ENCODE measurements around the gene EARS2. TPM values are rescaled to one million over a fixed set of nuclear protein-coding genes. Genes with fewer than 3 reads are reported as not detected.

EARS2 gene
- total RNA-seq, 2 experiments from 2014 or later, result 11.0 to 11.2 TPM

DNA sequence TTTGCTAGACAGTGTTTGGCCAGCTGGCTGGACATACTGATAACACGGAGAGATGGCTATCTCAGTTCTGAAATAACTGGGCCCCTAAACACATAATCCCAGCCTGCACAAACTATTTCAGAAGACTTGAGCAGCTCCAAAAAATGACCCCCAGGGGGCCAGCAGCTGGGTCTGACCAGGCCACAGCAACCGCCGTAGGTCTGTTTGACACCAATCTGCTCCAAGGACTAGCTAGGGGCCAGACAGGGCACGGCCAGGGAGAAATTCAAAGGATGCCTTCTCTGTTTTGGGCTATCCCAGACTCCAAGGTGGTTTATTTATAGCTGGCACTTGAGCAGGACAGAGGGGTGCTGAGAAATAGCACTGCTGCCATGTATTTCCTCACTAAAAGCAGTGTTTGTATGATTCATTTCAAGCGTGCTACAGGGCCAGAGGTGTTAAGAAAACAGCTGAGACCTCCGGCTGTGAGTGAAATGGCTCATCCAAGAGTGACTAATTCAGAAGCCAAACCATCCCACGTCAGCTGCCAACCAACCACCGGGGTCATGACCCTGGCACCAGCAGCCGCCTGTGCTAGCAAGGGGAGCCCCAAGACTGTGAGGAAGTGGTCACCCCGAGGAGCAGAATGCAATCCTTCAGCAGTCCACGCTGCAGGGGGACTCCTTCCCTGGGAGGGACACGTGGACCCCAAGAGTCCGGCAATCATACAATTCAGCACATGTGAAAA is 52.5 kb downstream of the EARS2 start:
- Mint-ChIP-seq H3K9me3 (peaks cover 1% of the 10 kb centered on the region), H3K4me1 (peaks cover 57% of the 10 kb centered on the region), H3K36me3 (peaks cover 22% of the 10 kb centered on the region), H3K27me3 (no peaks in the 10 kb centered on the region), H3K27ac (peak overlapping the region; percentile 71), H3K4me3 (peak overlapping the region; percentile 35)
- DNase-seq, result peak; percentile 56
- POLR2A ChIA-PET, result interaction anchor here (0.6 to 2.1 kb wide), 4 partner anchors 10 to 47 kb away, joined by 3 to 8 read pairs (median 4); no protein-coding TSS in a partner anchor
- peak; percentile 83 for ATAC-seq (ENCODE audit: low read depth)

DNA sequence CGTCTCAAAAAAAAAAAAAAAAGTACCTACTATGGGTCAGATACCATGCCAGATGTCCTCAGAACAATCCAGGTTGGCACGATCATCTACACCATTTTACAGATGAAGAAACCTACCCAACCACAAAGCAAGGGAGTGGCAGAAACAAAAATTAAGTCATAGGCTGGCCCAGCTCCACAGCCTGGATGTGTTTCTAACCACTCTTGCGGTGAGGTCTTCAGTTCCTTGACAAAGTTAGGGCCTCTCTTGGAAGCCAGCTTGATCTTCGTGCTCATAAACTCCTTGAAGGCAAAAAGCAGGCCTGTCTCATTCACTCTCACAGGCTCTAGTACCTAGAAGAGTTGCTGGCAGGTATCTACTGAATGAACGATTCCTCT is 53.1 kb downstream of the EARS2 start:
- H3K27ac Mint-ChIP-seq, result peak overlapping the region; percentile 71
- ATAC-seq (ENCODE audit: low read depth), result no peak

DNA sequence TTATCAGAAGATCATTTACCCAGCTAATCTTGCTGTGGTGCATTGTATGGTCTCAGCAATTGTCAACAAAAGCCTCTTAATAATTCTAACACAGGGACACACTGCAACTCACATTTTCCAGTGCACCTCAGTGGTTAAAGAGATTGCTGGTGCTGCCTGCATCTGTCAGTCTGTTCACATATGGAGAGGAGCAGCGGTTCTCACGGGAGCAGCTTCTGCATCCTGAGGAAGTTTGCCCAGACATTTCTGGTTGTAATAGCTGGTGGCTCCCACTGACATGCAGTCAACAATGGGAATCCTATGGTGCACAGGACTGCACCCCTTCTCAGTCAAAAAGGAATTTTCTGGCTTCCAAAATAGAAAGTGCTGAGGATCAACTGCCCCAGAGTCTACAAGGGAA is 54.7 kb downstream of the EARS2 start:
- Mint-ChIP-seq H3K4me3 (no peak overlapping the region), H3K27ac (no peak overlapping the region), H3K36me3 (peaks cover 7% of the 10 kb centered on the region), H3K4me1 (peaks cover 46% of the 10 kb centered on the region), H3K9me3 (no peaks in the 10 kb centered on the region), H3K27me3 (no peaks in the 10 kb centered on the region)
- POLR2A ChIA-PET, result no interaction called here
- DNase-seq, result no peak
- no peak for ATAC-seq (ENCODE audit: low read depth)

More for the DNA sequence above, 53.1 kb downstream of the EARS2 start:
- H3K9me3 Mint-ChIP-seq, result peaks cover 1% of the 10 kb centered on the region
- H3K36me3 Mint-ChIP-seq, result peaks cover 16% of the 10 kb centered on the region
- H3K4me3 Mint-ChIP-seq, result peak overlapping the region; percentile 35
- no peak for DNase-seq
- POLR2A ChIA-PET, result interaction anchor here (1.1 to 2.1 kb wide), 2 partner anchors 11 to 20 kb away, joined by 3 to 8 read pairs; no protein-coding TSS in a partner anchor
- peaks cover 51% of the 10 kb centered on the region for H3K4me1 Mint-ChIP-seq
- H3K27me3 Mint-ChIP-seq, result no peaks in the 10 kb centered on the region

DNA sequence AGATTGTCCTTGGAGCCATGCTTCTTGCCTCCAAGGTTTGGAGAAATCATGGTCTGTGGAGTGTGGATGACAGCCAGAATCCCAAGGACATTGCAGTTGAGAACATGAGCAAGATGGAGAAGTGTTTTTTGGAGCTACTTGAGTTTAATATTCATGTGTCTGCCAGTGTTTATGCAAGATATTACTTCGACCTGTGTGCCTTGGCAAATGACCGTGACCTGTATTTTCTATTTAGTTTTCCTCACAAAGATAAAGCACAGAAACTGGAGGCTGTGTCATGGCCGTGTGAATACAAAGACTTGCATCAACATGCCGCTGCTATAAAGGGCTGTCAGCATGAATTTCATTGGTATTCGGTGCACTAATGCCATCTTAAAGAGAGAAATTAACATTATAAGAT is 55.9 kb downstream of the EARS2 start:
- Mint-ChIP-seq H3K4me1 (peaks cover 45% of the 10 kb centered on the region), H3K27ac (no peak overlapping the region), H3K9me3 (no peaks in the 10 kb centered on the region), H3K27me3 (no peaks in the 10 kb centered on the region), H3K36me3 (peaks cover 7% of the 10 kb centered on the region), H3K4me3 (no peak overlapping the region)
- ATAC-seq (ENCODE audit: low read depth), result no peak
- DNase-seq, result no peak
- POLR2A ChIA-PET, result no interaction called here

DNA sequence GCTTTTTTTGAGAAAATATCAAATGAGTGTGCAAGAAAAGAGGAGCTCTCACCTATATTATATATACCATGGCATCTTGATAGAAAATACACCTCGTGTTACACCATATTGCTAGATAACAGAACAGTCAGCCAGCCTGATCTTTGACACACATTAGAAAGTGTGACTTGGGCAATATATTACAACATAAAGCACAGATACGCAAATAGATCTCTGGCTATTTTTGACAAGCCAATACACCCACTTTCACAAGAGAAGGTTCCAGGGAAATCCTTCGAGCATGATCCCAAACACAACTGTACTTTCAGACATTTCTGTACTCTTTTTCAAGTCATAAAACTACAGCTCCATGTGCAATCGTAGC is 56.3 kb downstream of the EARS2 start:
- peaks cover 3% of the 10 kb centered on the region for H3K36me3 Mint-ChIP-seq
- H3K27ac Mint-ChIP-seq, result no peak overlapping the region
- POLR2A ChIA-PET, result no interaction called here
- no peaks in the 10 kb centered on the region for H3K9me3 Mint-ChIP-seq
- H3K4me1 Mint-ChIP-seq, result peaks cover 41% of the 10 kb centered on the region
- ATAC-seq (ENCODE audit: low read depth), result no peak
- H3K4me3 Mint-ChIP-seq, result no peak overlapping the region
- DNase-seq, result no peak
- no peaks in the 10 kb centered on the region for H3K27me3 Mint-ChIP-seq

DNA sequence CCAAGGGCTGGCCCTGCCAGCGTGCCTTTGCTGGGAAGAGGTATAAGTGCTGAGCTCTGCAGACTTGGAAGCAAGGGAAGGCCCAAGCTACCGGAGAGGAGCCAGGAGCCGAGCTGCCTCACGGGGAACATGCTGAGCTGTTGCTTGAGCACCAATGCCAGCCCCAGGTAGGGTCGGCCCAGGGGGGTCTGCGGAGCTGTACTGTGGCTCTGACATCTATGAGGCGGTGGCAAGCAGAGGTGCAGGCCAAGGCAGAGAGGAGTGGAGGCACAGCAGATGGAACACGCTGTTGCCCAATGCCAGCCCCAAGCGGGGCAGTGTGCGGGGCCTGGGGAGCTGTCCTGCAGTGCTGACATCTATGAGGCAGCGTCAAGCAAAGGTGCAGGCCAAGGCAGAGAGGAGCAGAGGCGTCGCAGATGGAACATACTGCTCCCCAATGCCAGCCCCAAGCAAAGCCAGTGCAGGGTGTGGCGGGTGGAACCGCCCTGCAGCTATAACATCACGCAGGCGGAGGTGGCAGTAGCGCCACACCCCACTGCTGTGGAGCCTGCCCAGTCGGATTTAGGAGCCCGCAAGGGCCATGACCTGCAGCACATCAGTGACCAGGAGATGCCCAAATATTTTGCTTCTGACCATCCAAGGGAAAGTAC is 56.8 kb downstream of the EARS2 start:
- POLR2A ChIA-PET, result no interaction called here
- Mint-ChIP-seq H3K9me3 (no peaks in the 10 kb centered on the region), H3K4me1 (peaks cover 39% of the 10 kb centered on the region), H3K36me3 (peaks cover 3% of the 10 kb centered on the region), H3K27me3 (no peaks in the 10 kb centered on the region), H3K4me3 (no peak overlapping the region), H3K27ac (no peak overlapping the region)
- DNase-seq (no peak), ATAC-seq (ENCODE audit: low read depth) (no peak)

DNA sequence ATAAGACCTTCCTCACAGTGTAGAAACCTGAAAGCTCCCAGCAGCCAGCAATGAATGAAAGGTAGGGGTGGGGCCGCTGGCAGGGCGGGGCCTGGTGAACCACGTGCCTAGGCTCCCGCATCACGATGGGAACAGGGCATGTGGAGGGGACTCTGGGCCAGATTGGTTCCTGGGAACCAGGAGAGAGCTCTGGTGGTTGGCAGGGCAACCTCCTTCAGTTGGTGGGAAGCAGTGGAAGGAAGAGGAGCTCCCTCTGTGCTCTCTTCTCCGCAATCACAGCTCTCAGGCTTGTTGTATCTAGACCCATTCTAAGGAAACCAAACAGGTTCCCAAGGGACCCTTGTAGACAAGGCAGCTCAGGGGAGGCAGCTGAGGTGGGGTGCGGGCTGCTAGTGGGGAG is 57.3 kb downstream of the EARS2 start:
- no peaks in the 10 kb centered on the region for H3K27me3 Mint-ChIP-seq
- no peak overlapping the region for H3K4me3 Mint-ChIP-seq
- ATAC-seq (ENCODE audit: low read depth) (no peak), DNase-seq (no peak)
- peaks cover 3% of the 10 kb centered on the region for H3K36me3 Mint-ChIP-seq
- H3K27ac Mint-ChIP-seq, result no peak overlapping the region
- H3K9me3 Mint-ChIP-seq, result no peaks in the 10 kb centered on the region
- H3K4me1 Mint-ChIP-seq, result peaks cover 35% of the 10 kb centered on the region
- POLR2A ChIA-PET, result no interaction called here

DNA sequence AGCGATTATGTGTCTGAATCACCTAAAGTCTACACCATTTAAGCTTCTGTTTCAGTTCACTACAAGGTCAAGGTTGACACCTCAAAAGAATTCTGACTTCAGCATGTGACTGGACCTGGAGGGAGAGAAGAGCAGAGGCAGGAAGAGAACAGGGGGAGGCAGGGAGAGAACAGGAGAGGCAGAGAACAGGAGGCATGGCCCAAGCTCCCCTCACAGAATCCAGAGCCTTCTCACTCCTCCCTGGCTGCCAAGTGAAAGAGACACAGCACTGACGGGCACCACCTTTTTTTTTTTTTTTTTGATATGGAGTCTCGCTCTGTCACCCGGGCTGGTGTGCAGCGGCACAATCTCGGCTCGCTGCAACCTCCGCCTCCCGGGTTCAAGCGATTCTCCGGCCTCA is 58.3 kb downstream of the EARS2 start:
- Mint-ChIP-seq H3K9me3 (no peaks in the 10 kb centered on the region), H3K4me1 (peaks cover 26% of the 10 kb centered on the region), H3K4me3 (no peak overlapping the region), H3K36me3 (peaks cover 3% of the 10 kb centered on the region), H3K27ac (peak overlapping the region; percentile 3), H3K27me3 (no peaks in the 10 kb centered on the region)
- no peak for ATAC-seq (ENCODE audit: low read depth)
- POLR2A ChIA-PET, result no interaction called here
- no peak for DNase-seq

DNA sequence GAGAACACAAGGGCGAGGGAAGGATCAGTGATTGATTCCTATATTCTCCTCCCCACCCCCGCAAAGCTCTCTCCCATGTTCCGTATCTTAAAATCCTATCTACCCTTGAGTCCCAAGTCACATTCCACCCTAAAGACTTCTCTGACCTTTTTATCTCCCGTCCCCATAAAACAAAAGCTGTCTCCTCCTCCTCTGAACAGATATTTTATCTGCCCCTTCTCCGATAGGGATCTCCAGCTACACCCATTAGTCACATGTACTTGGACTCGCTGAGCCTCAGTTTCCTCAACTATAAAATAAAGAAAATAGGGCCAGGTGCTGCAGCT is 59.6 kb downstream of the EARS2 start:
- H3K27ac Mint-ChIP-seq, result peak overlapping the region; percentile 44
- peaks cover 17% of the 10 kb centered on the region for H3K4me1 Mint-ChIP-seq
- no peaks in the 10 kb centered on the region for H3K9me3 Mint-ChIP-seq
- peaks cover 8% of the 10 kb centered on the region for H3K36me3 Mint-ChIP-seq
- no peak for ATAC-seq (ENCODE audit: low read depth)
- no peaks in the 10 kb centered on the region for H3K27me3 Mint-ChIP-seq
- POLR2A ChIA-PET, result no interaction called here
- DNase-seq, result no peak
- no peak overlapping the region for H3K4me3 Mint-ChIP-seq

DNA sequence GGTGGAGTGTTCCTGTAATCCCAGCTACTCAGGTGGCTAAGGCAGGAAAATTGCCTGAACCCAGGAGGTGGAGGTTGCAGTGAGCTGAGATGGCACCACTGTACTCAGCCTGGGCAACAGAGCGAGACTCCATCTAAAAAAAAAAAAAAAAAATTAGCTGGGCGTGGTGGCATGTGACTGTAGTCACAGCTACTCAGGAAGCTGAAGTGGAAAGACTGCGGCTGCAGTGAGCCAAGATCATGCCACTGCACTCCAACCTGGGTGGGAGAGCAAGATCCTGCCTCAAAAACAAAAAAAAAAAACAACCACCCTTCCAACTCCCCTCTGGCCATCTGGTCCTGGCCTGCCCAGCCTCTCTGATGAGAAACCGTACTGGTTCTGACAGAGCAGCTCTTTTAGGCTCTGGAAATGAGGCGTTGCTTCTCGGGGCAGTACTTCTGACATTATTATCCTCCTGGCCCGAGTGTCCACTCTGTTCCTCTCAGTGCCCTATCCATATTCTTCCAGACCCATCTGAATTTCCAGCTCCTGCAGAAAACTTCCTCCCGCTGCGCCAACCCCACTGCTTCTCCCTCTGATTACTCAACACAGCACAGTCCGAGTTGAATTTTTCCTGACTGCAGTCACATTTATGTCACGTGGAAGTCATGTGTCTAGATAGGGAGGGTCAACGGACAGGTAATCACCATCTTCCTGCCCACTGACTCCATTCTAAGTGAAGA is 60.2 kb downstream of the EARS2 start:
- POLR2A ChIA-PET, result interaction anchor here (1.1 kb wide), 1 partner anchor 17 kb away, joined by 6 read pairs; no protein-coding TSS in a partner anchor
- DNase-seq (no peak), ATAC-seq (ENCODE audit: low read depth) (peak; percentile 45)
- H3K9me3 Mint-ChIP-seq, result no peaks in the 10 kb centered on the region
- H3K4me3 Mint-ChIP-seq, result peak overlapping the region; percentile 14
- peak overlapping the region; percentile 44 for H3K27ac Mint-ChIP-seq
- peaks cover 14% of the 10 kb centered on the region for H3K4me1 Mint-ChIP-seq
- peaks cover 8% of the 10 kb centered on the region for H3K36me3 Mint-ChIP-seq
- no peaks in the 10 kb centered on the region for H3K27me3 Mint-ChIP-seq

DNA sequence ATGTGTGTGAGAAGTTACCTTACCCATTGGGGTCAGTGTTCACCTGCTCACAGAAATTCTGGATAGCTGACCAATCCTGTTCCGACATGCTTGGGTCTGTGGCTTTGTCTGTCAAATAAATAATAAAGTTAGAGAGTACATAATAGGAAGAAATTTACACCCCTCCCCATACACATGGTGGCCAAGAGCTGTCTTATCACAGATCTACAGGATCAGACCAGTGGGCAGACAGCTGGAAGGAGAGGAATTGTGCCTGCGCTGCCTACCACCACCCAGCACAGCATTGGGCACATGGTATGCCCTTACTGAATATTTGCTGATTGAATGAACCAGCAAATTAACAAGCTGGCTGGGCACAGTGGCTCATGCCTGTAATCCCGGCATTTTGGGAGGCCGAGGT is 61.5 kb downstream of the EARS2 start:
- H3K9me3 Mint-ChIP-seq, result no peaks in the 10 kb centered on the region
- peak overlapping the region; percentile 25 for H3K27ac Mint-ChIP-seq
- DNase-seq, result no peak
- peaks cover 15% of the 10 kb centered on the region for H3K36me3 Mint-ChIP-seq
- H3K27me3 Mint-ChIP-seq, result no peaks in the 10 kb centered on the region
- ATAC-seq (ENCODE audit: low read depth), result no peak
- peaks cover 12% of the 10 kb centered on the region for H3K4me1 Mint-ChIP-seq
- H3K4me3 Mint-ChIP-seq, result no peak overlapping the region
- POLR2A ChIA-PET, result no interaction called here

DNA sequence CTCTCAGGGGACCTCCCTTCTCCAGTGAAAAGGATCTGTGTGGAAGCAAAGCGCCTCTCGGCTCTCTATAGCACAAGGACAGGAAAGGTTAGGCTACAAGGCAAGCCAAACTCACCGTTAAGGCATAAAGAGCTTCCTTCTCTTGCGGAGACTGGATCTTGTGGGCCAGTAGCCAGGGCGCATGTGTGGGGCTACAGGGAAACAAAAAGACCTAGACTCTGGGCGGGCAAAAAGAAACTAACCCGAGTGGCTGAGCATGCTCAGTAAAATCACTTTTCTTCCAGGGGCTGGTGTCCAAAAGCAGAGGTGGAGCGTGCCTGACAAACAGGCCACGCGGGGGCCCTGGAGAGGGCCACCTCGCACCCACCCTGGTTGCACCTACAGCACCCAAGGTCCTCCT is 63.0 kb downstream of the EARS2 start:
- peaks cover 23% of the 10 kb centered on the region for H3K36me3 Mint-ChIP-seq
- no peak for ATAC-seq (ENCODE audit: low read depth)
- no peak overlapping the region for H3K4me3 Mint-ChIP-seq
- POLR2A ChIA-PET, result no interaction called here
- DNase-seq, result no peak
- H3K27ac Mint-ChIP-seq, result no peak overlapping the region
- no peaks in the 10 kb centered on the region for H3K27me3 Mint-ChIP-seq
- H3K9me3 Mint-ChIP-seq, result no peaks in the 10 kb centered on the region
- peaks cover 10% of the 10 kb centered on the region for H3K4me1 Mint-ChIP-seq

DNA sequence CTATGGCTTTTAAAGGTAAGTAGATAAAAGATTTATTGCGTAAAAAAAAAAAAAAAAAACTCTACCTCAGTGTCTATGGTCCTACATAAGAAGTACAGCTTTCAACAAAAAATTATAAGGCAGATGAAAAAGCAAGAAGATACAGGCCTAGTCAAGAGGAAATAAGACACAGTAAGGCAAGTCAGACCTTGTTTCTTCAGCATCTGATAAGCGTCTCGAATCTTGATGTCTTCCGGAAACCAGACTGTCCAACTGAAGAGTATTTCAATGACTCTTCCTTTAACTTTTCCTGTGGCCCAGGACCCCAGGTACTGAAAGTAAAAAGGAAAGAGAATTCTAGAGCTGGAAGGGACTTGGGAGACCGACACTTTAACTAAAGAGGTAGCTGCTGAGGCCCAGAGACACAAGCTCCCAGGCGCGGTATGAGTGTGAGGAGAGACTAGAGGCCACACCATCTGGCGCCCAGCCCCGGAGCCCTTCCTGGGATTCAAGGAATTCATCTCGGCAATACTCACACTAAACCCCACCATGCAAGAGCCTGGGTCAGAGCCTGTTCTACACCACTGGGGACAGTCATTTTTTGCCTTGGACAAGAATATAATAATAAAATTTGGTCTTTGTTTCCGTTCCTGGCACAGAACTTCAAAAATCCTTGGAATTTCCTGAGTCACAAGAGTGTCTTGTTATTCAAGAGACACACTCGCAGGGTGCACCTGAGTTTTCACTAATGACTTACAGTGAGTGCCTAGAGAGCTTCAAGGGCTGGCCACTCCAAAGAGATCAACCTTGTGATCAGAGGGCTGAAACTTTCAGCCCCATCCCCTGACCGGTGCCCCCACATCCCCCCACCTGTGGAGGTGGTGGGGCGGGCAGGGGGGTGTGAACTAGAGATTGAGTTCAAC is 65.4 kb downstream of the EARS2 start:
- no peaks in the 10 kb centered on the region for H3K27me3 Mint-ChIP-seq
- no peak for ATAC-seq (ENCODE audit: low read depth)
- POLR2A ChIA-PET, result interaction anchor here (0.6 to 0.7 kb wide), 2 partner anchors 32 to 109 kb away, joined by 3 to 5 read pairs; no protein-coding TSS in a partner anchor
- no peaks in the 10 kb centered on the region for H3K9me3 Mint-ChIP-seq
- H3K27ac Mint-ChIP-seq, result no peak overlapping the region
- no peak overlapping the region for H3K4me3 Mint-ChIP-seq
- no peaks in the 10 kb centered on the region for H3K4me1 Mint-ChIP-seq
- H3K36me3 Mint-ChIP-seq, result peaks cover 20% of the 10 kb centered on the region
- no peak for DNase-seq

All from activated naive CD8-positive, alpha-beta T cell treated with anti-CD3 and anti-CD28 coated beads, Interleukin-2, amount 10 ng/mL, durations not matched to agents 7 days and 5 days (primary cell).